GM12873 (cell line): ENCODE measurements around the gene AK8.

Experiments
- CTCF ChIP-seq: IDR thresholded peaks from 2 replicates; pipeline ENCODE4 v1.5.1; 2012; ENCODE audit warnings: low read depth, mild to moderate bottlenecking, moderate library complexity, low read length, control low read depth; ENCODE audit not compliant: insufficient read depth; ENCODE audit errors: missing control alignments

The AK8 gene

GRCh38 chr9:132694144-132694543, 183.9 kb downstream of the AK8 start:
- peak; percentile 35 for TF ChIP-seq CTCF

GRCh38 chr9:132690696-132691095, 187.4 kb downstream of the AK8 start:
- no peak for TF ChIP-seq CTCF

GRCh38 chr9:132683873-132684272, 194.2 kb downstream of the AK8 start:
- TF ChIP-seq CTCF: no peak

GRCh38 chr9:132681561-132681960, 196.5 kb downstream of the AK8 start:
- no peak for TF ChIP-seq CTCF

GRCh38 chr9:132679946-132680625, 198.0 kb downstream of the AK8 start:
- no peak for TF ChIP-seq CTCF

GRCh38 chr9:132677976-132678375, 200.1 kb downstream of the AK8 start:
- TF ChIP-seq CTCF: no peak
